H1 (cell line): ENCODE results near the gene MFGE8. TPM values are rescaled to one million over a fixed set of nuclear protein-coding genes. Genes with fewer than 3 reads are reported as not detected.

ENCODE experiments used
- CTCF ChIA-PET: fragments of 300-600 bp; sonication (Branson Sonifier 250); formaldehyde crosslinking; loops from one replicate; lab custom pipeline; 2021; ENCODE audit not compliant: partially characterized antibody; lab: Charles Lee
- POLR2A ChIA-PET: fragments of 300-600 bp; sonication (Branson Sonifier 250); formaldehyde crosslinking; loops from one replicate; lab custom pipeline; 2021; ENCODE audit warnings: inconsistent platforms; ENCODE audit not compliant: partially characterized antibody; lab: Charles Lee
- DNase-seq, 2 experiments: peaks; one replicate each; pipeline versions ENCODE4 v3.0.0 to v3.0.0-alpha.2; 2010 to 2022; ENCODE audit warnings: low spot score in 2 of 2, low read depth in 1 of 2, mixed read lengths in 1 of 2
- FAIRE-seq: peaks from 2 replicates; lab custom pipeline; 2011; peaks lifted over from hg19 to GRCh38; lab: Jason Lieb, UNC
- H2AFZ ChIP-seq: 2 replicates; pipeline ENCODE4 v1.8.1; 2012; ENCODE audit warnings: low read length, inconsistent platforms
- H2AK5ac ChIP-seq: 2 replicates; pipeline ENCODE4 v1.6.1; 2013; ENCODE audit warnings: low read depth, low read length
- H2BK120ac ChIP-seq: replicated peaks from 2 replicates; pipeline ENCODE3; 2013; ENCODE audit warnings: low read depth, low read length, inconsistent platforms
- H2BK12ac ChIP-seq: 2 replicates; pipeline ENCODE4 v1.6.1; 2013; ENCODE audit warnings: low read depth, low read length
- H2BK15ac ChIP-seq: 2 replicates; pipeline ENCODE4 v1.6.1; 2013; ENCODE audit warnings: low read length
- H2BK20ac ChIP-seq: 2 replicates; pipeline ENCODE4 v1.6.1; 2013; ENCODE audit warnings: low read length
- H2BK5ac ChIP-seq: 2 replicates; pipeline ENCODE4 v1.6.1; 2013; ENCODE audit warnings: low read depth, low read length
- H3K14ac ChIP-seq: 2 replicates; pipeline ENCODE4 v1.6.1; 2013; ENCODE audit warnings: inconsistent platforms; ENCODE audit not compliant: insufficient read length
- H3K18ac ChIP-seq: 2 replicates; pipeline ENCODE4 v1.6.1; 2013; ENCODE audit warnings: low read length; ENCODE audit errors: extremely low read depth
- H3K23ac ChIP-seq: 2 replicates; pipeline ENCODE4 v1.6.1; 2013; ENCODE audit warnings: inconsistent platforms; ENCODE audit not compliant: insufficient read length
- H3K23me2 ChIP-seq: 2 replicates; pipeline ENCODE4 v1.6.1; 2013; ENCODE audit warnings: low read depth, low read length
- H3K27ac ChIP-seq: 2 replicates; pipeline ENCODE4 v1.6.1; 2011; ENCODE audit warnings: low read depth, low read length, inconsistent platforms
- H3K27me3 ChIP-seq, 4 experiments: replicated peaks in 1 of 4; 1 replicate in 1 of 4; 2 replicates in 3 of 4; pipeline versions ENCODE4 v1.6.1 to v1.8.1; 2011 to 2013; ENCODE audit warnings: low read length in 3 of 4, mild to moderate bottlenecking in 3 of 4, inconsistent platforms in 2 of 4, mixed read lengths in 2 of 4, moderate library complexity in 1 of 4; ENCODE audit not compliant: control insufficient read depth in 3 of 4, insufficient read depth in 3 of 4; ENCODE audit errors: extremely low read depth in 1 of 4
- H3K36me3 ChIP-seq, 4 experiments: 2 replicates each; pipeline versions ENCODE4 v1.6.1 to v1.8.1; 2011 to 2013; ENCODE audit warnings: mild to moderate bottlenecking in 4 of 4, low read length in 3 of 4, moderate library complexity in 2 of 4, control low read depth in 1 of 4, inconsistent platforms in 1 of 4; ENCODE audit not compliant: insufficient read depth in 4 of 4, control insufficient read depth in 2 of 4
- H3K4ac ChIP-seq: replicated peaks from 2 replicates; pipeline ENCODE3; 2013; ENCODE audit warnings: low read length, low read depth, mixed read lengths, inconsistent platforms; ENCODE audit not compliant: insufficient read length
- H3K4me1 ChIP-seq, 4 experiments: replicated peaks in 1 of 4; 1 replicate in 1 of 4; 2 replicates in 3 of 4; pipeline versions ENCODE4 v1.6.1 to v1.8.1; 2011 to 2013; ENCODE audit warnings: low read length in 3 of 4, inconsistent platforms in 2 of 4, mixed read lengths in 1 of 4; ENCODE audit not compliant: insufficient read depth in 4 of 4, control insufficient read depth in 3 of 4
- H3K4me2 ChIP-seq, 2 experiments: 2 replicates each; pipeline versions ENCODE4 v1.6.1 to v1.8.1; 2011 to 2013; ENCODE audit warnings: low read depth in 2 of 2, low read length in 2 of 2, control low read depth in 1 of 2, inconsistent platforms in 1 of 2, mild to moderate bottlenecking in 1 of 2; ENCODE audit not compliant: insufficient read depth in 1 of 2
- H3K4me3 ChIP-seq, 4 experiments: fragments of 200-600, 300-600 bp in 1 of 4; sonication (generic), shearing (Covaris generic), sonication (Bioruptor Twin) in 1 of 4; 2 replicates each; pipeline versions ENCODE4 v1.5.1 to v1.8.1; 2011 to 2016; ENCODE audit warnings: low read length in 4 of 4, low read depth in 3 of 4, control low read depth in 2 of 4, inconsistent platforms in 2 of 4, mild to moderate bottlenecking in 2 of 4, mixed read lengths in 1 of 4, moderate library complexity in 1 of 4; ENCODE audit not compliant: insufficient read depth in 2 of 4; ENCODE audit errors: extremely low read depth in 1 of 4
- H3K56ac ChIP-seq: replicated peaks from 2 replicates; pipeline ENCODE3; 2013; ENCODE audit warnings: low read depth, mild to moderate bottlenecking, mixed read lengths, low read length, inconsistent platforms; ENCODE audit not compliant: insufficient read length
- H3K79me1 ChIP-seq: 2 replicates; pipeline ENCODE4 v1.6.1; 2013; ENCODE audit warnings: low read depth, low read length, control low read depth
- H3K79me2 ChIP-seq, 2 experiments: 2 replicates each; pipeline versions ENCODE4 v1.6.1 to v1.8.1; 2012 to 2013; ENCODE audit warnings: low read length in 2 of 2, mild to moderate bottlenecking in 2 of 2, inconsistent platforms in 1 of 2; ENCODE audit not compliant: insufficient read depth in 2 of 2, control insufficient read depth in 1 of 2
- H3K9ac ChIP-seq, 4 experiments: replicated peaks in 1 of 4; 1 replicate in 1 of 4; 2 replicates in 3 of 4; pipeline versions ENCODE4 v1.6.1 to v1.8.1; 2011 to 2013; ENCODE audit warnings: low read depth in 3 of 4, low read length in 3 of 4, control low read depth in 2 of 4, mild to moderate bottlenecking in 2 of 4, moderate library complexity in 2 of 4, inconsistent platforms in 1 of 4; ENCODE audit errors: extremely low read depth in 1 of 4
- H3K9me3 ChIP-seq, 2 experiments: 2 replicates each; pipeline versions ENCODE4 v1.6.1 to v1.8.1; 2012 to 2013; ENCODE audit warnings: mild to moderate bottlenecking in 2 of 2, moderate library complexity in 2 of 2, control low read depth in 1 of 2, inconsistent platforms in 1 of 2, low read depth in 1 of 2, low read length in 1 of 2, mixed read lengths in 1 of 2; ENCODE audit not compliant: insufficient read depth in 2 of 2
- H4K20me1 ChIP-seq, 2 experiments: replicated peaks in 1 of 2; 2 replicates each; pipeline versions ENCODE3 to v1.8.1; 2011 to 2013; ENCODE audit warnings: inconsistent platforms in 2 of 2, low read length in 2 of 2, mild to moderate bottlenecking in 1 of 2; ENCODE audit not compliant: insufficient read depth in 2 of 2, control insufficient read depth in 1 of 2
- H4K5ac ChIP-seq: 2 replicates; pipeline ENCODE4 v1.6.1; 2013; ENCODE audit warnings: low read length, low read depth, mixed read lengths, inconsistent platforms; ENCODE audit not compliant: insufficient read length
- H4K8ac ChIP-seq: 2 replicates; pipeline ENCODE4 v1.8.0; 2013; ENCODE audit warnings: mild to moderate bottlenecking, moderate library complexity, low read length, inconsistent platforms; ENCODE audit not compliant: insufficient read depth; ENCODE audit errors: extremely low read depth
- H4K91ac ChIP-seq: replicated peaks from 2 replicates; pipeline ENCODE3; 2013; ENCODE audit warnings: low read length, mixed read lengths, inconsistent platforms; ENCODE audit not compliant: insufficient read length
- CEBPB ChIP-seq: IDR thresholded peaks from 2 replicates; pipeline ENCODE4 v1.6.1; 2012; ENCODE audit warnings: low read depth, low read length
- EZH2 ChIP-seq: fragments of 200-600 bp; sonication (generic); IDR thresholded peaks from 2 replicates; pipeline ENCODE4 v1.7.1; 2012; ENCODE audit warnings: low read depth, mild to moderate bottlenecking, moderate library complexity, low read length, inconsistent platforms; ENCODE audit not compliant: severe bottlenecking
- POLR2A ChIP-seq, 2 experiments: IDR thresholded peaks; 1 replicate in 1 of 2; 2 replicates in 1 of 2; pipeline ENCODE4 v1.6.1; 2011; ENCODE audit warnings: low read depth in 2 of 2, low read length in 2 of 2, mild to moderate bottlenecking in 2 of 2; ENCODE audit errors: control extremely low read depth in 1 of 2
- RAD21 ChIP-seq, 2 experiments: IDR thresholded peaks in 1 of 2; conservative IDR thresholded peaks in 1 of 2; 2 replicates each; pipeline ENCODE4 v1.6.1; 2011; ENCODE audit warnings: low read depth in 2 of 2, low read length in 2 of 2, improper control_type of control experiment in 1 of 2, inconsistent platforms in 1 of 2, mild to moderate bottlenecking in 1 of 2, moderate library complexity in 1 of 2
- SP2 ChIP-seq: IDR thresholded peaks from 2 replicates; pipeline ENCODE4 v1.6.1; 2012; ENCODE audit warnings: mild to moderate bottlenecking, low read length, inconsistent platforms
- WGBS, 2 experiments: shearing (Covaris generic) in 1 of 2; methylation state at CpG; one replicate each; pipeline versions ENCODE4 v1.1.6 to v1.1.7; 2013 to 2015; ENCODE audit warnings: low lambda C conversion rate in 2 of 2, mixed read lengths in 2 of 2, inconsistent platforms in 1 of 2, low coverage in 1 of 2, missing lambda C conversion rate in 1 of 2; ENCODE audit not compliant: insufficient replicate concordance in 2 of 2, insufficient coverage in 1 of 2, insufficient read length in 1 of 2; ENCODE audit errors: extremely low coverage in 1 of 2, missing lambda C conversion rate in 1 of 2; 5-methylcytosine and 5-hydroxymethylcytosine counted together
- polyA plus RNA-seq, 7 experiments: library from polyadenylated mRNA; depleted of rRNA in 3 of 7; stranded (reverse) in 5 of 7; unstranded in 2 of 7; fragments of >200 nt in 5 of 7; fragments of 200-250 nt in 2 of 7; gene quantifications; 1 replicate in 5 of 7; 2 replicates in 1 of 7; 4 replicates in 1 of 7; pipeline versions ENCODE4 v1.2.1 to v1.2.3, GENCODE V29; 2011 to 2013; ENCODE audit warnings: missing spikeins in 2 of 7, mixed read lengths in 2 of 7
- total RNA-seq: library from RNA; stranded (reverse); fragmentation: NEBNext Ultra II Directional; extraction: Animal tissue kit (Norgen Biotek cat#: 25700); gene quantifications from 2 replicates; pipeline ENCODE4 v1.2.1, GENCODE V29; 2021

Gene MFGE8
- total and polyA plus RNA-seq, 2 of the 8 experiments (the other 6 are each of a cell fraction or from before 2014, with no cell fraction given) = 1,237 to 2,117 TPM

DNA sequence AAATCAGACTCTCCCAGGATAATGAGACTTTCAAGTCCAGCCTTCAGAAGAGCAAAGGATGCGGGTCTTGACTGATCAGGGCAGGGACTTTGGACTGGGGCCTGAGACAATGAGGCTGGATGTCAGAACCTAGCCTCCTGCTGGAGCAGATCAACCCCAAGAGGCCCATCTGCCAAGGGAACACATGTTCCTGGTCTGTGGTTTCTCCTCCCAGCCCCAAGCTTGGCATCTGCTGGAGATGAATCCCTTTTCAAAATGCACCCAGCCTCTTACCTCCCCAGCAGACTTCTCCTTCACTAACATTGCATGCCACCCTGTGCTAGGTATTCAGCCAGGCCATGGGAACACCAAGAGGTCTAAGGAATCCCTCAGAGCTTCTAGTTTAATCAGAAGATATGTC, 43.7 kb upstream of the MFGE8 start:
- CTCF ChIA-PET = interaction anchor here (0.6 to 1.9 kb wide), 3 partner anchors 8 to 45 kb away, joined by 4 to 6 read pairs (median 4); no protein-coding TSS in a partner anchor
- Histone ChIP-seq H2BK5ac (no peak overlapping the region), H3K4me2 (no peak overlapping the region), H4K91ac (no peak overlapping the region), H3K79me1 (no peaks in the 10 kb centered on the region)
- TF ChIP-seq RAD21 (IDR thresholded peaks at IDR 0.05 in 1 of 2, conservative IDR thresholded peaks at IDR 0.05 in 1 of 2; ENCODE audit: low read depth in 2 of 2, low read length in 2 of 2) = no peak
- no peak for TF ChIP-seq SP2
- no peak for TF ChIP-seq POLR2A (IDR thresholded peaks at IDR 0.05; ENCODE audit: control extremely low read depth in 1 of 2, low read depth in 2 of 2, low read length in 2 of 2)
- no peak for TF ChIP-seq CEBPB
- TF ChIP-seq EZH2 = no peak
- TF ChIP-seq, all 59 proteins: peak for 0
- Histone ChIP-seq H3K36me3 (no peaks in the 10 kb centered on the region), H2BK15ac (no peak overlapping the region), H3K23ac (no peak overlapping the region), H3K79me2 (no peaks in the 10 kb centered on the region), H2AFZ (no peak overlapping the region), H3K9me3 (peaks cover 0 to 6% of the 10 kb centered on the region in 2 experiments; a peak in 1 of 4 replicates), H4K20me1 (no peaks in the 10 kb centered on the region), H3K23me2 (no peaks in the 10 kb centered on the region; the same call in 1 of the 2 replicates), H2BK12ac (no peak overlapping the region), H4K8ac (no peak overlapping the region), H3K27ac (no peak overlapping the region), H3K56ac (no peak overlapping the region), H3K9ac (no peak overlapping the region), H3K27me3 (no peaks in the 10 kb centered on the region), H4K5ac (no peak overlapping the region), H2AK5ac (no peak overlapping the region), H2BK20ac (no peak overlapping the region), H2BK120ac (no peak overlapping the region), H3K14ac (no peak overlapping the region), H3K4me3 (no peak overlapping the region), H3K4me1 (0 out of 7 replicates have a peak, but pooled peaks cover 0 to 5% (median 0%) of the 10 kb centered on the region in 4 experiments), H3K4ac (no peak overlapping the region), H3K18ac (no peak overlapping the region)
- POLR2A ChIA-PET = interaction anchor here (2.1 kb wide), 1 partner anchor 36 kb away, joined by 6 read pairs; no protein-coding TSS in a partner anchor
- FAIRE-seq (no peak), DNase-seq (no peak)
- 93% methylated on average over 1 of the region's 1 CpG; no CpG with 5 or more reads in 1 of the 2 experiments for WGBS, 2 experiments
